Thoracic aorta (tissue), 2 donors: ENCODE results near the gene CDYL. TPM values are rescaled to one million over a fixed set of nuclear protein-coding genes. Genes with fewer than 3 reads are reported as not detected.
A peak's percentile ranks its signal among the peaks of the same experiment; 100 is the strongest.

Experiments used
- ATAC-seq: fragments of 150-250 bp; one replicate; pipeline ENCODE4 v1.8.0; 2017; ENCODE audit warnings: low read depth; ENCODE audit not compliant: insufficient number of reproducible peaks, low FRiP score
- DNase-seq: peaks from one replicate; pipeline ENCODE4 v3.0.0-alpha.2; 2020; ENCODE audit warnings: low spot score
- H3K27ac ChIP-seq, 2 donors: fragments of 200-600 bp; sonication (generic); 1 replicate in 1 of 2; 2 replicates in 1 of 2; pipeline ENCODE4 v1.5.1; 2016; ENCODE audit warnings: mild to moderate bottlenecking in 2 of 2, moderate library complexity in 2 of 2
- H3K27me3 ChIP-seq: fragments of 200-600 bp; sonication (generic); replicated peaks from 2 replicates; pipeline ENCODE4 v1.6.0; 2016; ENCODE audit warnings: mild to moderate bottlenecking; ENCODE audit not compliant: insufficient read depth
- H3K36me3 ChIP-seq: fragments of 200-600 bp; sonication (generic); one replicate; pipeline ENCODE4 v1.5.1; 2016
- H3K4me1 ChIP-seq, 2 donors: fragments of 200-600 bp; sonication (generic); 1 replicate in 1 of 2; 2 replicates in 1 of 2; pipeline versions ENCODE4 v1.5.1 to v1.6.0; 2016; ENCODE audit warnings: low read depth in 2 of 2, mild to moderate bottlenecking in 1 of 2; ENCODE audit not compliant: control insufficient read depth in 1 of 2
- H3K4me3 ChIP-seq: fragments of 200-600 bp; sonication (generic); 2 replicates; pipeline ENCODE4 v1.5.1; 2016; ENCODE audit warnings: mild to moderate bottlenecking
- H3K9me3 ChIP-seq: fragments of 200-600 bp; sonication (generic); 2 replicates; pipeline ENCODE4 v1.5.1; 2016
- total RNA-seq, 2 donors: library from RNA; depleted of rRNA; stranded (reverse); fragments of >200 nt; gene quantifications; one replicate each; pipeline versions ENCODE4 v1.1.0 to v1.2.3, GENCODE V29; 2016
- TF ChIP-seq, protein P1 (sequence below): fragments of 200-600 bp; sonication (generic); IDR thresholded peaks from one replicate; pipeline ENCODE4 v1.5.1; 2019; ENCODE audit warnings: antibody characterized with exemption

The CDYL gene
- total RNA-seq, 2 donors from 2014 or later: 22.7 to 38.2 TPM

- Histone ChIP-seq H3K36me3 (no peaks in the 10 kb centered on the region), H3K4me3 (no peak overlapping the region), H3K27me3 (no peaks in the 10 kb centered on the region), H3K9me3 (no peaks in the 10 kb centered on the region), H3K27ac (no peak overlapping the region), H3K4me1 (peaks cover 3 to 18% of the 10 kb centered on the region in 2 donors)
- DNase-seq (no peak), ATAC-seq (no peak)
- TF ChIP-seq, protein P1, sequence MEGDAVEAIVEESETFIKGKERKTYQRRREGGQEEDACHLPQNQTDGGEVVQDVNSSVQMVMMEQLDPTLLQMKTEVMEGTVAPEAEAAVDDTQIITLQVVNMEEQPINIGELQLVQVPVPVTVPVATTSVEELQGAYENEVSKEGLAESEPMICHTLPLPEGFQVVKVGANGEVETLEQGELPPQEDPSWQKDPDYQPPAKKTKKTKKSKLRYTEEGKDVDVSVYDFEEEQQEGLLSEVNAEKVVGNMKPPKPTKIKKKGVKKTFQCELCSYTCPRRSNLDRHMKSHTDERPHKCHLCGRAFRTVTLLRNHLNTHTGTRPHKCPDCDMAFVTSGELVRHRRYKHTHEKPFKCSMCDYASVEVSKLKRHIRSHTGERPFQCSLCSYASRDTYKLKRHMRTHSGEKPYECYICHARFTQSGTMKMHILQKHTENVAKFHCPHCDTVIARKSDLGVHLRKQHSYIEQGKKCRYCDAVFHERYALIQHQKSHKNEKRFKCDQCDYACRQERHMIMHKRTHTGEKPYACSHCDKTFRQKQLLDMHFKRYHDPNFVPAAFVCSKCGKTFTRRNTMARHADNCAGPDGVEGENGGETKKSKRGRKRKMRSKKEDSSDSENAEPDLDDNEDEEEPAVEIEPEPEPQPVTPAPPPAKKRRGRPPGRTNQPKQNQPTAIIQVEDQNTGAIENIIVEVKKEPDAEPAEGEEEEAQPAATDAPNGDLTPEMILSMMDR: no peak
Observed at GRCh38 chr6:4932228-4932903, 156.2 kb downstream of the CDYL start.

DNA sequence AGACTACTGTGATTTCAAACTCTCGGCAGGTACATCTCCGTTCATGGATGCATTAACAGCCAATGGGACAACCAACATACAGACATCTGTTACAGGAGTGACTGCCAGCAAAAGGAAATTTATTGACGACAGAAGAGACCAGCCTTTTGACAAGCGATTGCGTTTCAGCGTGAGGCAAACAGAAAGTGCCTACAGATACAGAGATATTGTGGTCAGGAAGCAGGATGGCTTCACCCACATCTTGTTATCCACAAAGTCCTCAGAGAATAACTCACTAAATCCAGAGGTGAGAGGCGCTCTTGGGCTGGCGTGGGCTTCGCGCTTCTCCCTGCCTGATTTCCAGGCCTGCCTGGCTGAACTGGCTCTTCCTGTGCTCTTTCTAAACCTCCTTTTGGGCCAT lies 159.3 kb downstream of the CDYL start:
- Histone ChIP-seq H3K9me3 (no peaks in the 10 kb centered on the region), H3K36me3 (no peaks in the 10 kb centered on the region), H3K27ac (no peak overlapping the region), H3K27me3 (no peaks in the 10 kb centered on the region), H3K4me1 (peaks cover 3 to 18% of the 10 kb centered on the region in 2 donors), H3K4me3 (no peak overlapping the region)
- DNase-seq (no peak), ATAC-seq (no peak)
- TF ChIP-seq, protein P1: no peak

DNA sequence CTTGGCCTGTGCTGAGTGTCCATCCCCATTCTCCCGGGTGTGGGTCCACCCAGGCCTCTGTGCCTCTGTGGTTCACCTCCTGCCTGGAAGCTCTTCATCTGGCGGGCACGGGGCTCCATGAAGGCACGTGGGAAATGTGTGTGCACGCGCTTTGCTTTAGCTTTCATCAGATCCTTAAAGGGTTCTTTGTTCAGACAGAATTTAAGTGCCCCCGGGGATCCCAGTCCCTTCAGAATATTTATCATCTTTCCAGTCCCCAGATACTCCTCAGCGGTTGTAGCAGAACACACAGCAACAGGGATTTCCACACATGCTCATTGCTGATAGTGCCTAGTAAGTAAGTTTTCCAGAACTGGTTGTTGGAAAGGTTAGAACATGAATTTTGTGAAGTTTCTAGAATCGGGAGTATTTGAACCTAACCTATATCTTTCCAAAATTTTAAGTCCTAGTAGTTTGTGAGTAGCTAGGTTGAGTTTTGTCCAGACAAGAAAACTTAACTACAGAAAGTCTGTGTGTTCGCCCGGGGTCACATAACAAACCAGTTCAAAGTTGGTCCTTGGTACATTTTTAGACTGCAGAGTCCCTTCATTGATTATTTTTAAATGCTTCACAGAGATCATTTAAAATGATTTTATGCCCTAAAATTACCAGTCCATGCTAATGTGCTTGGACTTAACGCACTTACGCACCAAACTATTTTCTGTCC lies 159.9 kb downstream of the CDYL start:
- TF ChIP-seq, protein P1: no peak
- no peak for ATAC-seq
- H3K9me3 ChIP-seq: no peaks in the 10 kb centered on the region
- DNase-seq: no peak
- no peak overlapping the region for H3K27ac ChIP-seq
- no peaks in the 10 kb centered on the region for H3K36me3 ChIP-seq
- peaks cover 3 to 18% of the 10 kb centered on the region in 2 donors for H3K4me1 ChIP-seq
- H3K4me3 ChIP-seq: no peak overlapping the region
- no peaks in the 10 kb centered on the region for H3K27me3 ChIP-seq

- DNase-seq (no peak), ATAC-seq (peak; percentile 32)
- TF ChIP-seq, protein P1: peak; percentile 43
- Histone ChIP-seq H3K27me3 (no peaks in the 10 kb centered on the region), H3K4me1 (peaks cover 3 to 14% of the 10 kb centered on the region in 2 donors), H3K27ac (no peak overlapping the region), H3K36me3 (no peaks in the 10 kb centered on the region), H3K9me3 (no peaks in the 10 kb centered on the region), H3K4me3 (no peak overlapping the region)
Observed at GRCh38 chr6:4936681-4937041, 160.5 kb downstream of the CDYL start.

DNA sequence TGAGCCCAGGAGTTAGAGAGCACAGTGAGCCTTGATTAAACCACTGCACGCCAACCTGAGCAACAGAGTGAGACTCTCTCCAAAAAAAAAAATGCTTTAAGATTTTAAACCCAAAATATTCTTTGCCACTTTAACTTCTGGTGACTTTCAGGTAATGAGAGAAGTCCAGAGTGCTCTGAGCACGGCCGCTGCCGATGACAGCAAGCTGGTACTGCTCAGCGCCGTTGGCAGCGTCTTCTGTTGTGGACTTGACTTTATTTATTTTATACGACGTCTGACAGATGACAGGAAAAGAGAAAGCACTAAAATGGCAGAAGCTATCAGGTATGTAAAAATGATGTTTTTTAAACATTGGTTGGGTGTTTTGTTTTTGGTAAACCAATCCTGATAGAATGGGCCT lies 161.2 kb downstream of the CDYL start:
- H3K36me3 ChIP-seq: no peaks in the 10 kb centered on the region
- no peaks in the 10 kb centered on the region for H3K27me3 ChIP-seq
- peaks cover 3 to 16% of the 10 kb centered on the region in 2 donors for H3K4me1 ChIP-seq
- no peak overlapping the region for H3K4me3 ChIP-seq
- TF ChIP-seq, protein P1: no peak
- ATAC-seq: no peak
- no peak overlapping the region for H3K27ac ChIP-seq
- DNase-seq: no peak
- no peaks in the 10 kb centered on the region for H3K9me3 ChIP-seq
